ENCODE results near the gene PAX5.

Gene PAX5

GRCh38 chr9:37025071-37025822 is 8.8 kb downstream of the PAX5 start:
- no peak for DNase-seq (ENCODE audit: low read depth in 2 of 2)

DNA sequence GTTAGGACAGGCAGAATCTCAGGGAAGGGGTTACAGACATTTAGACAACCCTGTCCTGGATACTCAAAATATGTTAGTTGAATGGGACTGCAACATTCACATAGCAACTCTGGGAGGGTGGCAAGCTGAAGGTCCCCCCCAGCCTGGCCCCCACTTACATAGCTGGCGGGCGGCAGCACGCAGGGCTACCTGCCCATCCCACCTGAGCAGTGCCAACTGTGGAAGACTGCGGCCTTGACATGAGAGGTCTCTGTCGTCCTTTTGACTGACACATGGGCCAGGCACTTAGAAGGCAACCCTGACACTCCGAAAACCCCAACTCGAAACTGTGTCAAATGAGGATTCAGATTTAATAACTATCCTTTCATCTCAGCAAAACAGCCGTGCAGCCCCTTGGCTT is 16.5 kb downstream of the PAX5 start:
- DNase-seq (ENCODE audit: low read depth in 2 of 2): no peak

- DNase-seq (ENCODE audit: low read depth in 2 of 2): no peak
These were observed 22.5 kb downstream of the PAX5 start for GRCh38 chr9:37011530-37011929.

DNA sequence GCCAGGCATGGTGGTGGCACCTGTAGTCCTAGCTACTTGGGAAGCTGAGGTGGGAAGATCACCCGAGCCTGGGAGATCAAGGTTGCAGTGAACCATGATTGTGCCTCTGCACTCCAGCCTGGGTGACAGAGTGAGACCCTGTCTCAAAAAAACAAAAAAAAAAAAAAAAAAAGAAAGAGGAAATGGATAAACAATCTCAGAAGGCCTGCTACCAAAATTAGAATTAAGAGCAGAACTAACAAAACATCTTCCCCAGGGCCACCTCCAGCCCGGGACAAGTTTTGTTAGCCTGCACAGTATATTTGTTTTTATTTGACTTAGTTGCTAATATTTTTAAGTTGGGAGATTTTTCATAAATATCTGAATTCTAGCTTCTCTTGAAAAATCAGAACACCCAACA is 23.1 kb downstream of the PAX5 start:
- DNase-seq (ENCODE audit: low read depth in 2 of 2): no peak

DNA sequence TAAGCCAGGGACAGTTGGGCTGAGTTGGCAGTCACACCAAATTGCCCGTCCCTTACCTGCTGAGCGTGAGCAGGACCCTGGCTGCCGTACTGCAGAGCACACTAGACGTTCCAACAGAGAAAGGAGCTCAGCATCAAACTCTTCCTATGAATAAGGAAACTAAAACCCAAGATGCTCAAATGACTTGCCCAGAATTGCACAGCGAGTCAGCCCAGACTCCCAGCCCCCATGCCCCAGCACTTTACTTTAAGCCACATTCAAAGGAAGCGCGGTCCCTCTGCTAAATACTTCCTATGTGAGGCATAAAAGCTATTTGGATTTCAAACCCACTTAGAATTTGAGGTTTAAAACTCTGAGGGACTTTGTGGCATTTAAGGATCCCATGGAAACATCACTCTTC is 23.9 kb downstream of the PAX5 start:
- no peak for DNase-seq (ENCODE audit: low read depth in 2 of 2)

GRCh38 chr9:37007295-37007694 is 26.8 kb downstream of the PAX5 start:
- DNase-seq (ENCODE audit: low read depth in 2 of 2): no peak

- DNase-seq (ENCODE audit: low read depth in 2 of 2): no peak
These were observed 28.4 kb downstream of the PAX5 start for GRCh38 chr9:37005517-37006140.

DNA sequence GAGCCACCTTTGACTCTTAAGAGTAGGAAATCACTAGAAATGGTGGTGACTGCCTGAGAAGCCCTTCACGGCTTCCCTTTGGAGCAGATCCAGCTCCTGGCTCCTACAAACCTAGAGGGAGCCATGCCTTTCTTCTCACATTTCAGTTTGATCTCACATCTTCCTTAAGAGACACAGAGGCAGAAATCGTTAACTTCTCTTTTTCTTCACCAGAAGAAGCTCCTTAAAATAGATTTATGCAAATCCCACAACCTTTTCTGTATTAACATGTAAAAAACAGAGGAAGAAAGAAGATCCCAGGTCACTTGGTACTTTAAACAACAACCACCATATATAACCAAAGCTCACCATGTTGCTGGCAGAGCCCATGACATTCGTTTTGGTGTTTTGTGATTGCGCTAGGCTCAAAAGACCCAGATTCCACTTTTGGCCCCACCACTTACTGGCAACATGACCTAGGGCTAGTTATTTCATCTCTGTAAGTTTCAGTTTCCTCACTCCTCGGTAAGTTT is 29.6 kb downstream of the PAX5 start:
- no peak for DNase-seq (ENCODE audit: low read depth in 2 of 2)

- DNase-seq (ENCODE audit: low read depth in 2 of 2): no peak
These were observed 31.5 kb downstream of the PAX5 start for GRCh38 chr9:37002413-37003217.

GRCh38 chr9:37002036-37002412 is 32.0 kb downstream of the PAX5 start:
- DNase-seq (ENCODE audit: low read depth in 2 of 2): no peak

DNA sequence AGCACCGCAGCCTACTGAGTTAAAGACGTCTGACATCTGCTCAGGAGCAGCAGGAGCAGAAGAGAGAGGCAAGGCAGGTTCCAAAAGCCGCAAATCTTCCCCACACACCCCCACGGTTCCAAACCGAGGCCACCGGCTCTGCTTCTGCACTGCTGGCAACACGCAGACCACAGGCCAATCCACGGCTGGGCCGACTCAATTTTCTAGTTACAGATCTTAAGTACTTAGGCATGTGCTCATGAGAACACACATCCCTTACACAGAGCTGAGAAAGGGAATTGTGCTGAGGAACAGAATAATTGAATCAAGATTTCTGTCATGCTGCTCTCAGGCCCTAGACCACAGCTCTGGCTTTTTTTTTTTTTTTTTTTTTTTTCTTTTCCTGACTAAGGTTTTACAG is 32.6 kb downstream of the PAX5 start:
- DNase-seq (ENCODE audit: low read depth in 2 of 2): no peak

- no peak for DNase-seq (ENCODE audit: low read depth in 2 of 2)
These were observed 34.2 kb downstream of the PAX5 start for GRCh38 chr9:36999728-37000333.

- DNase-seq (ENCODE audit: low read depth in 2 of 2): no peak
These were observed 36.7 kb downstream of the PAX5 start for GRCh38 chr9:36997414-36997813.

- no peak for DNase-seq (ENCODE audit: low read depth in 2 of 2)
These were observed 37.4 kb downstream of the PAX5 start for GRCh38 chr9:36996706-36997086.

GRCh38 chr9:36995927-36996705 is 38.0 kb downstream of the PAX5 start:
- peak; percentile 2 to 6 for DNase-seq (ENCODE audit: low read depth in 2 of 2)

DNA sequence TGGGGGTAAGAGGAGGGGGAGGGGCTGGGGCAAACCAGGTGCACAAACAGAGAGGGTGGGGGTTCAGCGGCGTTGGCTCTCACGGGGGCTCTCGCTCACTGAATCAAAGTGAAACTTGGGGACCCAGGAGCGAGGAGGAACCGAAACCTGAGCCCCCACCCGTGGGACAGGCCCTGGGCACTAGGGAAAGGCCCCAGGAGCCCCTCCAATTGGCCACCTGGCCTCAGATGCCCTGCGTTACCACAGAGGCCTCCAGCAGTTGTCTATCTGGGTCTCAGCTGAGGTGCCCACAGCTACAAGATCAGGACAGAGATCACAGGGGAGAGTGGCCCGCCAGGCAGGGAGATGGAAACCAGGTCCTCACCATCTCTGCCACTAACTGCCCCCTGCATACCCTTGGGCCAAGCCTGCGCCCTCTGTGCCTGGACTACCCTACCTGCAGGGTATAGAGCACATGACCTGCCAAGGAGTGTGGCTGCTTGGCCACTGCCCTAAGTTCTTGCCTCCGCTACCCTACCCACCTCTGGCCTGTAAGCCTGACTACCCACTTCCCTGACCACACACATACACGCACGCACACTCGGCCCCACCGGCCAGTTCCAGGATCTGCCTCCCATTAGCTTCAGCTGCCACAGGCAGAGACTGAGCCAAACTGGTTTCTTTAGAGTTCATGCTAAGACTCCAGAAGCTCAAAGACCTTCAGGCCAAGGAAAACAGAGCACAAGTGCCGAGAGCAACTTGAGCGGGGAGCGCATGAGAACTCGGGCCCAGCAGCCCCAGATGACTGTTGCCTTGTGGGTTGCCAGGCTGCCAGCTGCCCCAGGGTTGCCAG is 39.9 kb downstream of the PAX5 start:
- no peak for DNase-seq (ENCODE audit: low read depth in 2 of 2)

GRCh38 chr9:36992501-36993316 is 41.4 kb downstream of the PAX5 start:
- no peak for DNase-seq (ENCODE audit: low read depth in 2 of 2)

DNA sequence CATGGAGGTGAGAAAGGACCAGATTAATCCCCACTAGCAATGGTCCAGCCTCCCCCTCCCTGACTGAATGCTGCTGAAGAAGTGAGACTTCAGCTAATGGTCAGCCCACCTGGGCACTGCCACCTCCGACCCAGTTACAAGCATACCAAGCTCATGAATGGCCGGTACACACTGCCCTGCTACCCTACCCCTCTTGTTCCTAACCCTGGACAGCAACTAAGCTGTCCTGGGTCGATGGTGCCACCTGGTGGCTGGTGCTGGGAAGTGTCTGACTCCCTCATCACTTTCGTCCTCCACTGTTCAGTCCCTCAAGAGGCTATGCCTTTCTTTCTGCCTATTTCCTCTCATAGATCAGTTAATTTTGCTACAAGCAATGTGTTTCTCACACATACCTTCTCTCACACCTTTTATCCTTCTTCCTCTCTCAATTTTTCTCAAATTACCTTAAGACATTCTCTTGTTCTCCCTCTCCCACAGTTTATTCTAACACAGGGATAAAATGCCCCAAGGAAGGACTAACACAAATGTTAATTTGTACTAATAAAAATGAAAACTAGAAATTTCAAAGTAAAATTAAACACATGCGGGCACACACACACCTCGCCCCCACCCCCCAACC is 42.4 kb downstream of the PAX5 start:
- no peak for DNase-seq (ENCODE audit: low read depth in 2 of 2)

- DNase-seq (ENCODE audit: low read depth in 2 of 2): no peak
These were observed 45.2 kb downstream of the PAX5 start for GRCh38 chr9:36988848-36989247.
